ENCODE data around the gene ALOX15. TPM values are rescaled to one million over a fixed set of nuclear protein-coding genes. Genes with fewer than 3 reads are reported as not detected.

Gene ALOX15
- total RNA-seq, 1 donor from 2014 or later, result not detected

- no peaks in the 10 kb centered on the region for H3K27me3 Mint-ChIP-seq (ENCODE audit: unreplicated experiment)
- peaks cover 4% of the 10 kb centered on the region for H3K36me3 Mint-ChIP-seq (ENCODE audit: unreplicated experiment)
- no peak for DNase-seq
- H3K4me1 Mint-ChIP-seq (ENCODE audit: low read depth, unreplicated experiment), result no peaks in the 10 kb centered on the region
- no peak overlapping the region for H3K4me3 Mint-ChIP-seq (ENCODE audit: unreplicated experiment)
- H3K9me3 Mint-ChIP-seq (ENCODE audit: unreplicated experiment), result peaks cover 3% of the 10 kb centered on the region
- no peak for TF ChIP-seq CTCF (IDR thresholded peaks at IDR 0.05; ENCODE audit: partially characterized antibody, unreplicated experiment)
- no peak overlapping the region for H3K27ac Mint-ChIP-seq (ENCODE audit: unreplicated experiment)
Observed at GRCh38 chr17:4623249-4623648, 18.2 kb downstream of the ALOX15 start.

- no peak overlapping the region for H3K27ac Mint-ChIP-seq (ENCODE audit: unreplicated experiment)
- H3K9me3 Mint-ChIP-seq (ENCODE audit: unreplicated experiment), result peaks cover 3% of the 10 kb centered on the region
- H3K36me3 Mint-ChIP-seq (ENCODE audit: unreplicated experiment), result peaks cover 4% of the 10 kb centered on the region
Observed at GRCh38 chr17:4622375-4622774, 19.1 kb downstream of the ALOX15 start.

GRCh38 chr17:4620531-4621101 lies 20.9 kb downstream of the ALOX15 start:
- Mint-ChIP-seq H3K4me1 (ENCODE audit: low read depth, unreplicated experiment) (peaks cover 2% of the 10 kb centered on the region), H3K4me3 (ENCODE audit: unreplicated experiment) (no peak overlapping the region), H3K27me3 (ENCODE audit: unreplicated experiment) (no peaks in the 10 kb centered on the region), H3K9me3 (ENCODE audit: unreplicated experiment) (peaks cover 3% of the 10 kb centered on the region), H3K36me3 (ENCODE audit: unreplicated experiment) (peaks cover 4% of the 10 kb centered on the region), H3K27ac (ENCODE audit: unreplicated experiment) (no peak overlapping the region)
- DNase-seq, result no peak
- TF ChIP-seq CTCF (IDR thresholded peaks at IDR 0.05; ENCODE audit: partially characterized antibody, unreplicated experiment), result no peak

More at GRCh38 chr17:4622375-4622774, 19.1 kb downstream of the ALOX15 start:
- DNase-seq, result no peak
- no peak for TF ChIP-seq CTCF (IDR thresholded peaks at IDR 0.05; ENCODE audit: partially characterized antibody, unreplicated experiment)
- no peak overlapping the region for H3K4me3 Mint-ChIP-seq (ENCODE audit: unreplicated experiment)
- no peaks in the 10 kb centered on the region for H3K4me1 Mint-ChIP-seq (ENCODE audit: low read depth, unreplicated experiment)
- H3K27me3 Mint-ChIP-seq (ENCODE audit: unreplicated experiment), result no peaks in the 10 kb centered on the region

- Mint-ChIP-seq H3K27me3 (ENCODE audit: unreplicated experiment) (no peaks in the 10 kb centered on the region), H3K36me3 (ENCODE audit: unreplicated experiment) (no peaks in the 10 kb centered on the region), H3K4me3 (ENCODE audit: unreplicated experiment) (no peak overlapping the region), H3K27ac (ENCODE audit: unreplicated experiment) (no peak overlapping the region), H3K4me1 (ENCODE audit: low read depth, unreplicated experiment) (peaks cover 2% of the 10 kb centered on the region), H3K9me3 (ENCODE audit: unreplicated experiment) (no peaks in the 10 kb centered on the region)
- TF ChIP-seq CTCF (IDR thresholded peaks at IDR 0.05; ENCODE audit: partially characterized antibody, unreplicated experiment), result no peak
- DNase-seq, result no peak
Observed at GRCh38 chr17:4617590-4618351, 23.7 kb downstream of the ALOX15 start.

- TF ChIP-seq CTCF (IDR thresholded peaks at IDR 0.05; ENCODE audit: partially characterized antibody, unreplicated experiment), result no peak
- Mint-ChIP-seq H3K27ac (ENCODE audit: unreplicated experiment) (no peak overlapping the region), H3K4me1 (ENCODE audit: low read depth, unreplicated experiment) (peaks cover 2% of the 10 kb centered on the region), H3K9me3 (ENCODE audit: unreplicated experiment) (no peaks in the 10 kb centered on the region), H3K4me3 (ENCODE audit: unreplicated experiment) (no peak overlapping the region), H3K27me3 (ENCODE audit: unreplicated experiment) (no peaks in the 10 kb centered on the region), H3K36me3 (ENCODE audit: unreplicated experiment) (no peaks in the 10 kb centered on the region)
- no peak for DNase-seq
Observed at GRCh38 chr17:4617090-4617489, 24.4 kb downstream of the ALOX15 start.

All from glutamatergic neuron (in vitro differentiated cells).